Testis (tissue), 2 donors: Measurements from ENCODE around the gene OCLN.

ENCODE experiments used
- CTCF ChIP-seq, 3 experiments: fragments of 450-650 bp in 2 of 3; fragments of 200-600 bp in 1 of 3; sonication (generic) in 1 of 3; IDR thresholded peaks; one replicate each; pipeline ENCODE4 v1.5.1; 2016 to 2019; ENCODE audit warnings: antibody characterized with exemption in 3 of 3, mild to moderate bottlenecking in 2 of 3, moderate library complexity in 1 of 3
- POLR2A ChIP-seq: fragments of 450-650 bp; IDR thresholded peaks from one replicate; pipeline ENCODE4 v1.6.1; 2017; ENCODE audit warnings: antibody characterized with exemption, mild to moderate bottlenecking, moderate library complexity

- no peak for TF ChIP-seq CTCF (IDR thresholded peaks at IDR 0.05)
- no peak for TF ChIP-seq POLR2A
These were observed 1.6 kb upstream of the OCLN start for GRCh38 chr5:69491027-69491426.
